A549 (cell line): ENCODE measurements around the gene REXO4.

ENCODE experiments used
- CHD4 ChIP-seq: fragments of 200-600 bp; sonication (generic); IDR thresholded peaks from 2 replicates; pipeline ENCODE4 v1.6.1; 2016; ENCODE audit warnings: antibody characterized with exemption, mild to moderate bottlenecking, borderline replicate concordance
- EHMT2 ChIP-seq: fragments of 200-600 bp; sonication (generic); IDR thresholded peaks from 2 replicates; pipeline ENCODE4 v1.6.1; 2016; ENCODE audit warnings: antibody characterized with exemption, low read depth, mild to moderate bottlenecking, moderate library complexity
- EP300 ChIP-seq, 2 experiments: fragments of >200 bp; sonication (Bioruptor Twin); formaldehyde crosslinking; IDR thresholded peaks; 2 replicates in 1 of 2; 3 replicates in 1 of 2; pipeline ENCODE4 v1.6.1; 2016 to 2017
- JUN ChIP-seq, 2 experiments: fragments of >200 bp; sonication (Bioruptor Twin); formaldehyde crosslinking; IDR thresholded peaks; 2 replicates in 1 of 2; 3 replicates in 1 of 2; pipeline ENCODE4 v1.6.1; 2016 to 2017
- JUNB ChIP-seq: fragments of >200 bp; sonication (Bioruptor Twin); formaldehyde crosslinking; IDR thresholded peaks from 2 replicates; pipeline ENCODE4 v1.6.1; 2016
- POLR2A ChIP-seq: IDR thresholded peaks from 2 replicates; pipeline ENCODE4 v1.6.1; 2012; ENCODE audit warnings: mild to moderate bottlenecking, low read length
- POLR2AphosphoS2 ChIP-seq: conservative IDR thresholded peaks from 2 replicates; pipeline ENCODE4 v1.6.1; 2012; ENCODE audit warnings: low read length, improper control_type of control experiment, inconsistent platforms
- SMC3 ChIP-seq: fragments of >200 bp; sonication (Bioruptor Twin); formaldehyde crosslinking; IDR thresholded peaks from 3 replicates; pipeline ENCODE4 v1.6.1; 2018; ENCODE audit warnings: inconsistent platforms
- SREBF2 ChIP-seq: fragments of 450-650 bp; IDR thresholded peaks from 2 replicates; pipeline ENCODE4 v1.6.1; 2014; ENCODE audit warnings: mild to moderate bottlenecking, moderate library complexity
- TP53 ChIP-seq: fragments of 250-450 bp; sonication (Bioruptor Pico); IDR thresholded peaks from 2 replicates; pipeline ENCODE4 v1.5.0; 2021; ENCODE audit warnings: mild to moderate bottlenecking, moderate library complexity
- TF ChIP-seq, protein P1 (sequence below): fragments of >200 bp; sonication (Bioruptor Twin); formaldehyde crosslinking; IDR thresholded peaks from 3 replicates; pipeline ENCODE4 v1.5.1; 2016
- TF ChIP-seq, protein P2 (sequence below): fragments of 150-350 bp; IDR thresholded peaks from 2 replicates; pipeline ENCODE4 v1.6.1; 2014; ENCODE audit warnings: low read depth, mild to moderate bottlenecking, low read length
- TF ChIP-seq, protein P3 (sequence below): fragments of 200-600 bp; sonication (generic); IDR thresholded peaks from 2 replicates; pipeline ENCODE4 v1.6.1; 2016; ENCODE audit warnings: antibody characterized with exemption, mild to moderate bottlenecking, moderate library complexity

DNA sequence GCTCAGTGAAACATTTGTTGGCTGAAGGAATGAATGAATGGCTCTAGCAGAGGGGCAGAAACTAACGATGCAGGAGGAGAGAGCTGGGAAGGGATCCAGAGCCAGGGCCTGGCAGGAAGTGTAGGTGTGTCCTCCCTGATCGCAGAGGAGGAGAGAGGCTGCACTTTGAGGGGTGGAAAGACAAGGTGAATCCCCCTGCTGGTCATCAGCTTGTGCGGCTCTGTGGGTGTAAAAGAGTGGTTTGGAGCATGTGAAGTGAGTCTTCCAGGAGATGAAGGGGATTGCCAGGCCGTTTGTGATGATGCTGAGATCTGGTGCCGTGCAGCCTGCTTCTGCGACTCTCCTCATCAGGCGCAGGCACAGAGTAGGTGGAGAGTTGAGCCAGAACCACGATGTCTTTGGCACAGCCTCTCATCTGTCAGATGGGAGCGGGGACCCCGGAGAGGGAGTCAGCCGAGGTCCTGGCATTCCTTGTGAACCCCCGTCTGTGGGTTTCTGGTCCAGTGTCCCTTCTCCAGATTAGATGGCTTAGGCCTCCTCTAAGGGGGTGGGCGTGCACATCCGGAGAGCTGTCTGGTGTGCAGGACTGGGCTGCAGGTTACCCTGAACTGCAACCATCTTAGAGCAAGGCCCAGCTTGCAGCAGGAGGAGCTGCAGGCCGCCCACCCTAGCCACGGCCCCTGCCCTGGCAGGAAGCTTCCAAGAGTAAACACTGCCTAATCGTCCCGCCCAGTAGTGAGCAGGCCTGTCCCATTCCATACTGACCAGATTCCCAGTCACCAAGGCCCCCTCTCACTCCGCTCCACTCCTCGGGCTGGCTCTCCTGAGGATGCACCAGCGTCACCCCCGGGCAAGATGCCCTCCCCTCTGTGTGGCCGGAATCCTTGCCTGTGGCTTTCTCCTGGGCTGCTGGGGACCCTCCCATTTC is 4.1 kb upstream of the REXO4 start, which contains the start of gene ADAMTS13:
- TF ChIP-seq EP300 (IDR thresholded peaks at IDR 0.05) (no peak), POLR2A (no peak), SREBF2 (no peak), JUNB (no peak), JUN (IDR thresholded peaks at IDR 0.05) (no peak), EHMT2 (no peak), TP53 (CRISPR knock-in tag) (no peak), POLR2AphosphoS2 (no peak), SMC3 (no peak), CHD4 (no peak)
- TF ChIP-seq, protein P1, sequence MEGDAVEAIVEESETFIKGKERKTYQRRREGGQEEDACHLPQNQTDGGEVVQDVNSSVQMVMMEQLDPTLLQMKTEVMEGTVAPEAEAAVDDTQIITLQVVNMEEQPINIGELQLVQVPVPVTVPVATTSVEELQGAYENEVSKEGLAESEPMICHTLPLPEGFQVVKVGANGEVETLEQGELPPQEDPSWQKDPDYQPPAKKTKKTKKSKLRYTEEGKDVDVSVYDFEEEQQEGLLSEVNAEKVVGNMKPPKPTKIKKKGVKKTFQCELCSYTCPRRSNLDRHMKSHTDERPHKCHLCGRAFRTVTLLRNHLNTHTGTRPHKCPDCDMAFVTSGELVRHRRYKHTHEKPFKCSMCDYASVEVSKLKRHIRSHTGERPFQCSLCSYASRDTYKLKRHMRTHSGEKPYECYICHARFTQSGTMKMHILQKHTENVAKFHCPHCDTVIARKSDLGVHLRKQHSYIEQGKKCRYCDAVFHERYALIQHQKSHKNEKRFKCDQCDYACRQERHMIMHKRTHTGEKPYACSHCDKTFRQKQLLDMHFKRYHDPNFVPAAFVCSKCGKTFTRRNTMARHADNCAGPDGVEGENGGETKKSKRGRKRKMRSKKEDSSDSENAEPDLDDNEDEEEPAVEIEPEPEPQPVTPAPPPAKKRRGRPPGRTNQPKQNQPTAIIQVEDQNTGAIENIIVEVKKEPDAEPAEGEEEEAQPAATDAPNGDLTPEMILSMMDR = no peak
- TF ChIP-seq, protein P2, sequence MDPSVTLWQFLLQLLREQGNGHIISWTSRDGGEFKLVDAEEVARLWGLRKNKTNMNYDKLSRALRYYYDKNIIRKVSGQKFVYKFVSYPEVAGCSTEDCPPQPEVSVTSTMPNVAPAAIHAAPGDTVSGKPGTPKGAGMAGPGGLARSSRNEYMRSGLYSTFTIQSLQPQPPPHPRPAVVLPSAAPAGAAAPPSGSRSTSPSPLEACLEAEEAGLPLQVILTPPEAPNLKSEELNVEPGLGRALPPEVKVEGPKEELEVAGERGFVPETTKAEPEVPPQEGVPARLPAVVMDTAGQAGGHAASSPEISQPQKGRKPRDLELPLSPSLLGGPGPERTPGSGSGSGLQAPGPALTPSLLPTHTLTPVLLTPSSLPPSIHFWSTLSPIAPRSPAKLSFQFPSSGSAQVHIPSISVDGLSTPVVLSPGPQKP = no peak
- TF ChIP-seq, protein P3, sequence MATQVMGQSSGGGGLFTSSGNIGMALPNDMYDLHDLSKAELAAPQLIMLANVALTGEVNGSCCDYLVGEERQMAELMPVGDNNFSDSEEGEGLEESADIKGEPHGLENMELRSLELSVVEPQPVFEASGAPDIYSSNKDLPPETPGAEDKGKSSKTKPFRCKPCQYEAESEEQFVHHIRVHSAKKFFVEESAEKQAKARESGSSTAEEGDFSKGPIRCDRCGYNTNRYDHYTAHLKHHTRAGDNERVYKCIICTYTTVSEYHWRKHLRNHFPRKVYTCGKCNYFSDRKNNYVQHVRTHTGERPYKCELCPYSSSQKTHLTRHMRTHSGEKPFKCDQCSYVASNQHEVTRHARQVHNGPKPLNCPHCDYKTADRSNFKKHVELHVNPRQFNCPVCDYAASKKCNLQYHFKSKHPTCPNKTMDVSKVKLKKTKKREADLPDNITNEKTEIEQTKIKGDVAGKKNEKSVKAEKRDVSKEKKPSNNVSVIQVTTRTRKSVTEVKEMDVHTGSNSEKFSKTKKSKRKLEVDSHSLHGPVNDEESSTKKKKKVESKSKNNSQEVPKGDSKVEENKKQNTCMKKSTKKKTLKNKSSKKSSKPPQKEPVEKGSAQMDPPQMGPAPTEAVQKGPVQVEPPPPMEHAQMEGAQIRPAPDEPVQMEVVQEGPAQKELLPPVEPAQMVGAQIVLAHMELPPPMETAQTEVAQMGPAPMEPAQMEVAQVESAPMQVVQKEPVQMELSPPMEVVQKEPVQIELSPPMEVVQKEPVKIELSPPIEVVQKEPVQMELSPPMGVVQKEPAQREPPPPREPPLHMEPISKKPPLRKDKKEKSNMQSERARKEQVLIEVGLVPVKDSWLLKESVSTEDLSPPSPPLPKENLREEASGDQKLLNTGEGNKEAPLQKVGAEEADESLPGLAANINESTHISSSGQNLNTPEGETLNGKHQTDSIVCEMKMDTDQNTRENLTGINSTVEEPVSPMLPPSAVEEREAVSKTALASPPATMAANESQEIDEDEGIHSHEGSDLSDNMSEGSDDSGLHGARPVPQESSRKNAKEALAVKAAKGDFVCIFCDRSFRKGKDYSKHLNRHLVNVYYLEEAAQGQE = no peak
